Smooth muscle cell (in vitro differentiated cells): ENCODE data around the gene CPNE2. TPM values are rescaled to one million over a fixed set of nuclear protein-coding genes. Genes with fewer than 3 reads are reported as not detected.

Experiments
- DNase-seq: peaks from one replicate; lab custom pipeline; 2025; ENCODE audit not compliant: unreplicated experiment; lab: John Stamatoyannopoulos, UW
- H2AFZ ChIP-seq: fragments of 200-600 bp; sonication (generic); 2 replicates; pipeline ENCODE4 v1.6.0; 2016; ENCODE audit warnings: antibody characterized with exemption, low read depth, mild to moderate bottlenecking
- H3F3A ChIP-seq: fragments of 200-600 bp; sonication (generic); 2 replicates; pipeline ENCODE4 v1.6.0; 2017; ENCODE audit warnings: antibody characterized with exemption, low read depth
- H3K27ac ChIP-seq: fragments of 200-600 bp; sonication (generic); 2 replicates; pipeline ENCODE4 v1.5.1; 2016; ENCODE audit warnings: low read depth, mild to moderate bottlenecking
- H3K27me3 ChIP-seq: fragments of 200-600 bp; sonication (generic); 2 replicates; pipeline ENCODE4 v1.6.1; 2016; ENCODE audit warnings: low read depth, mild to moderate bottlenecking
- H3K36me3 ChIP-seq: fragments of 200-600 bp; sonication (generic); 2 replicates; pipeline ENCODE4 v1.5.1; 2016; ENCODE audit warnings: low read depth
- H3K4me1 ChIP-seq: fragments of 200-600 bp; sonication (generic); 2 replicates; pipeline ENCODE4 v1.5.1; 2016; ENCODE audit warnings: low read depth
- H3K4me2 ChIP-seq: fragments of 200-600 bp; sonication (generic); 2 replicates; pipeline ENCODE4 v1.6.0; 2016; ENCODE audit warnings: mild to moderate bottlenecking
- H3K4me3 ChIP-seq: fragments of 200-600 bp; sonication (generic); 2 replicates; pipeline ENCODE4 v1.5.1; 2016; ENCODE audit warnings: mild to moderate bottlenecking
- H3K79me2 ChIP-seq: fragments of 200-600 bp; sonication (generic); 2 replicates; pipeline ENCODE4 v1.6.0; 2016; ENCODE audit warnings: low read depth, mild to moderate bottlenecking
- H3K9ac ChIP-seq: fragments of 200-600 bp; sonication (generic); 2 replicates; pipeline ENCODE4 v1.6.0; 2016; ENCODE audit warnings: low read depth
- H3K9me3 ChIP-seq: fragments of 200-600 bp; sonication (generic); replicated peaks from 2 replicates; pipeline ENCODE4 v1.5.1; 2016; ENCODE audit warnings: low read depth
- H4K20me1 ChIP-seq: fragments of 200-600 bp; sonication (generic); 2 replicates; pipeline ENCODE4 v1.6.0; 2016; ENCODE audit warnings: low read depth
- CTCF ChIP-seq: fragments of 200-600 bp; sonication (generic); IDR thresholded peaks from 2 replicates; pipeline ENCODE4 v1.5.1; 2017; ENCODE audit warnings: borderline replicate concordance, mild to moderate bottlenecking, antibody characterized with exemption; ENCODE audit not compliant: insufficient read depth, poor library complexity, severe bottlenecking
- WGBS: methylation state at CpG from one replicate; pipeline ENCODE4 v1.1.7; 2016; ENCODE audit warnings: low lambda C conversion rate; 5-methylcytosine and 5-hydroxymethylcytosine counted together
- polyA plus RNA-seq: library from polyadenylated mRNA; unstranded; fragments of >200 nt; fragmentation: Nextera tagmentation; extraction: Ambion mirVana; gene quantifications from 2 replicates; pipeline ENCODE4 v1.2.1, GENCODE V29; 2016
- total RNA-seq: library from RNA; depleted of rRNA; stranded (reverse); fragments of >200 nt; gene quantifications from 2 replicates; pipeline ENCODE4 v1.2.3, GENCODE V29; 2014

Gene CPNE2
- total and polyA plus RNA-seq, 2 experiments from 2014 or later = 18.2 to 19.8 TPM

GRCh38 chr16:57084257-57084770 lies 8.1 kb upstream of the CPNE2 start:
- no peaks in the 10 kb centered on the region for H3K36me3 ChIP-seq
- DNase-seq = peak; percentile 11
- no peaks in the 10 kb centered on the region for H3K9me3 ChIP-seq
- no peaks in the 10 kb centered on the region for H4K20me1 ChIP-seq
- 25% methylated on average over 9 of the region's 9 CpGs for WGBS
- H3K4me2 ChIP-seq = no peak overlapping the region
- no peak overlapping the region for H3K27ac ChIP-seq
- H3F3A ChIP-seq = no peaks in the 10 kb centered on the region
- no peak overlapping the region for H3K4me3 ChIP-seq
- peak; percentile 97 for TF ChIP-seq CTCF
- H3K4me1 ChIP-seq = no peaks in the 10 kb centered on the region
- no peak overlapping the region for H3K9ac ChIP-seq
- no peaks in the 10 kb centered on the region for H3K79me2 ChIP-seq
- H2AFZ ChIP-seq = no peak overlapping the region
- H3K27me3 ChIP-seq = no peaks in the 10 kb centered on the region

- TF ChIP-seq CTCF = no peak
- H3K9ac ChIP-seq = no peak overlapping the region
- no peak overlapping the region for H2AFZ ChIP-seq
- no peak overlapping the region for H3K27ac ChIP-seq
- no peaks in the 10 kb centered on the region for H3F3A ChIP-seq
- H3K4me2 ChIP-seq = no peak overlapping the region
- H3K9me3 ChIP-seq = no peaks in the 10 kb centered on the region
- no peak overlapping the region for H3K4me3 ChIP-seq
- H3K27me3 ChIP-seq = no peaks in the 10 kb centered on the region
- no peak for DNase-seq
- WGBS = 94% methylated on average over 7 of the region's 7 CpGs
- H3K36me3 ChIP-seq = no peaks in the 10 kb centered on the region
- no peaks in the 10 kb centered on the region for H3K4me1 ChIP-seq
- H3K79me2 ChIP-seq = no peaks in the 10 kb centered on the region
- H4K20me1 ChIP-seq = no peaks in the 10 kb centered on the region
Measured at GRCh38 chr16:57084996-57085395, 7.4 kb upstream of the CPNE2 start.

GRCh38 chr16:57087003-57087402 lies 5.4 kb upstream of the CPNE2 start:
- no peak for DNase-seq
- Histone ChIP-seq H3K79me2 (no peaks in the 10 kb centered on the region), H3K4me3 (no peak overlapping the region), H2AFZ (no peak overlapping the region), H3K9me3 (no peaks in the 10 kb centered on the region), H3K4me2 (no peak overlapping the region), H4K20me1 (no peaks in the 10 kb centered on the region), H3K36me3 (no peaks in the 10 kb centered on the region), H3K27me3 (no peaks in the 10 kb centered on the region), H3K9ac (no peak overlapping the region), H3K4me1 (peaks cover 5% of the 10 kb centered on the region), H3K27ac (no peak overlapping the region), H3F3A (peaks cover 5% of the 10 kb centered on the region)
- TF ChIP-seq CTCF = no peak
- 94% methylated on average over 2 of the region's 2 CpGs for WGBS

GRCh38 chr16:57089406-57089805 lies 3.0 kb upstream of the CPNE2 start:
- Histone ChIP-seq H3K9me3 (no peaks in the 10 kb centered on the region), H3K79me2 (peaks cover 13% of the 10 kb centered on the region), H3K9ac (no peak overlapping the region), H3K4me2 (no peak overlapping the region), H4K20me1 (peaks cover 7% of the 10 kb centered on the region), H3K36me3 (no peaks in the 10 kb centered on the region), H3K27me3 (no peaks in the 10 kb centered on the region), H3K27ac (no peak overlapping the region), H2AFZ (no peak overlapping the region), H3F3A (peaks cover 5% of the 10 kb centered on the region), H3K4me1 (peaks cover 9% of the 10 kb centered on the region), H3K4me3 (no peak overlapping the region)
- DNase-seq = no peak
- 92% methylated on average over 8 of the region's 8 CpGs for WGBS
- TF ChIP-seq CTCF = no peak
